HG03439 (cell line): ENCODE data around the gene ACTR5.
"Not testable (repeated sequence)": the region's sequence is repeated elsewhere in the genome, so short reads cannot be mapped to it uniquely, and the experiment has no call there.

Experiments used
- ATAC-seq: cut with Tn5 transposase; IDR thresholded peaks from one replicate; pipeline ENCODE4 v1.9.1; 2021; ENCODE audit warnings: mild to moderate bottlenecking, moderate library complexity; ENCODE audit not compliant: unreplicated experiment

The ACTR5 gene

DNA sequence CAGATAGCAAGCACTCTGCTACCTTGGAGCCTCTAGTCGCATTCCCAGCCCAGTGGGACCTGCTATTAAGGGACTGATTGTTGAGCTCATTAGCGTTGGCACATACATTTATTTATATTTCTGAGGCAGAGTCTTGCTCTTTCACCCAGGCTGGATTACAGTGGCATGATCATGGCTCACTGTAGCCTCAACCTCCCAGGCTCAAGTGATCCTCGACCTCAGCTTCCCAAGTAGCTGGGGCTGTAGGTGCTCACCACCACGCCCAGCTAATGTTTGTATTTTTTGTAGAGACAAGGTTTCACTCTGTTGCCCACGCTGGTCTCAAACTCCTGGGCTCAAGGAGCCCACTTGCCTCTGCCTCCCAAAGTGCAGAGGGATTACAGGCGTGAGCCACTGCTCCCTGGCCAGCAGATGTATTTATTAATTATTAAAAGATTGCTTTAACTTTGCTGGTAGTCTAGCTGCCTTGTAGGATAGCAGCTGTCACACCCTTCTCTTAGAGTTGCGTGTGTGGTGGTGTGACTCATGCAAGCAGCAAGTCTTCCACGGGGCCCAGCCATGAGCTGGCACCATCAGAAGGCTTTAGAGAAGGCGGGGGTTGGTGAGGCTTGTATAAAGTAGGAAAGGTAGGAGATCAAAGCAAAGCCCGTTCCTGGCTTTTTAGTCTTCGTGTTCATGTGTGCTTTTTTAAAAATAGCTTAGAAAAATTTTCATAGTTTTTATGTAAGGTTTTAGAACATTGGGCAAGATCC, 16.5 kb downstream of the ACTR5 start:
- ATAC-seq = no peak

DNA sequence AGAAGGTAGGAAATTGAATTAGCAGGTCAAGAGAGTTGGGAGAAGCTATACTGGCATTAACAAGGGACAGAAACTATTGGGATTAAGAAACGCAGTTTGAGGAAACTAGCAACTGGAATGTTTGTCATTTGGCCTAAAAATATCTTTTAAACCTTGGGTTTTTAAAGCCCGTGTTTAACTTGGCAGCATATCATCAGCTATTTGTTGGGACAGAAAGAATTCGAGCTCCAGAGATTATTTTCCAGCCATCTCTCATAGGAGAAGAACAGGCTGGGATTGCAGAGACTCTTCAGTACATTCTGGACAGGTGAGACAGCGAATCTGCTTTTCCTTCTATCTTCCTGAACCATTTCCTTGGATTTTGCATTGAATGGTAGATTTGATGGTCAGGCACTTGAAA, 17.8 kb downstream of the ACTR5 start:
- no peak for ATAC-seq

DNA sequence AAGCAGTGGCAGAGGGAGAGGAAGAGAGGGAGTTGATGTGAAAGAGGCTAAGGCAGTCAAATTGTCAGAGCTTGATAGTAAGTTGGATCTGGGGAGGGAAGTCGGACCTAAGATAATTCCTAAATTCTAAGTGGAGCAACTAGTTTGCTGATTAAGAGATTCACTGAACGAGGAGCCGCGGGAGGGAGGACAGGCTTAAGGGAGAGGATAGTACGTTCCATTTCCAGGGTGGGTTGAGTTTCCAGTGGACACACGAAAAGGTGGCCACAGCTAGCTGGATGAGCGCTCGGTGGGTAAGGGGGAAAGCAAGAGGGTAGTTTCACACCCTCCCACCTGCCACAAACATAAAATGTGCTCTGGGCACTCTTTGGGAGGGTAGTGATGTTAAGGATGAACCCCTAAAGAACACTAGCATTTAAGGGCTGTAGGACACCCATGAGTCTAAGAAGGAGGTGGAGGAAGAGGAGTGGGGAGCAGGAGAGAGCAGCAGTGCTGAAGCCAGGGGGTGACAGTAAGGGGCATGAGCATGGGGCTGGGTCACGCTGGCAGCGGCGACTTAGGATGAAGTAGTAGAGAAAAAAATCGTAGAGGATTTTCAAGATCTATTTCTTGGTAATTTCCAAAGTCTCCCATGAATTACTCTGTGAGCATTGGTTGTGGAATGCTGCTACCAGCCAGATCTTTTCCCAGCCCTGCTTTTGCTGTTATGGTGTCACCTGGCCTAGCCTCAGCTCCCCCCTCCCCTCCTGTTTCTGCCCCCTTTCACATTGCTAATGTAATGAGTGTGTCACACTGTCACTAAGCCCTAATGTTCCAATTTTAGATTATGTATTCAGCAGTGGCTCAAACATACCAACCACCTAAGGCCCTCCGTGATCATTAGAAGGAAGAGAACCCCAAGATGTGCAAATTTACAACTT, 21.4 kb downstream of the ACTR5 start:
- ATAC-seq = no peak

DNA sequence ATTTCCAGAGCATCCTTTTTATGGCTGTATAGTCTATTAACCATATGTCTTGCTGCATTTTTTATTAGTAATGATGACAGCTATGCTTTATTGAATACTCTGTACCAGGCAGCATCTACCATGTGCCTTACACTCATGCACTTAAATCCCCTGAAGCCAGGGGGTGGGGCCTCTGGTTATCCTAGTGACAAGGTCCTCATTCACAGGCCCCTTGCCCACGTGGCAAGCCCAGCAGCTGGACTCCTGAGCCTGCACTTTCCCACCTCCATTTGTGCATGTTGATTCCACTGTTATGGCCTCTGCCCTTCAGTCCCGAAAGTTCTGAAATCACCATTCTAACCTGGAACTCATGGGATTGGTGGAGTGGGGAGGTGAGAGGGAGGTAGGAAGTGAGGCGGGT, 22.3 kb downstream of the ACTR5 start:
- no peak for ATAC-seq

DNA sequence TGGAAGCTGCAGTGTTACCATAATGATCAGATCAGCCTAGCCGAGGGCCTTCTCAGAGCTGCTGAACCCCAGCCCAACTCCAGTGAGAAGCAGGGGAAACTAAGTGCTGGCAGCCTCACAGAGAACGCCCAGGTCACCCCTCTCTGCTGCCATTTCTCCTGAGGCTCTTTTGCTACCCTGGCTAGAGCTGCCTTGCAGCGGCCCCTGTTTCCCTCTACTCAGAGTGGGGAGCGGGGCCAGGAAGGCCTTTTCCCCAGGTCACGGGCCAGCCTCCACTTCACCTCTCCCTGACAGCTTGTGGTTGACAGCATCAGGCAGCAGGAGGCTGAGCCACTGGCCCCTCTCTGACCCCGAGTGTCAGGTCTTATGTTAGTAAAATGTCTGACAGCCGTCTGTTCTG, 22.7 kb downstream of the ACTR5 start:
- no peak for ATAC-seq

DNA sequence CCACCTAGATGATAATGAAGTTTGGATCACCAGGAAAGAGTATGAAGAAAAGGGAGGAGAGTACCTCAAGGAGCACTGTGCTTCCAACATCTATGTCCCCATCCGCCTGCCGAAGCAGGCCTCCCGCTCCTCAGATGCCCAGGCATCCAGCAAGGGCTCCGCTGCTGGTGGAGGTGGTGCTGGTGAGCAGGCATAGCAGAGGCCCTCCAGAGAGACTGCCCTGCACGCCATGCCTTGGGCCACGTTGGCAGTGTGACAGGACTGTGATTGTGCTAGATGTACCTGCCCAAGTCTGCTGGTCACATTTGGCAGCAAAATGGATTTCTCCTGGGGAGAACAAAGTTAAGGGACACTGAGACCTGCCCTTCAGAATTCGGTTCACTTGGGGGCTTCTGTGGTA, 23.4 kb downstream of the ACTR5 start:
- ATAC-seq = no peak

DNA sequence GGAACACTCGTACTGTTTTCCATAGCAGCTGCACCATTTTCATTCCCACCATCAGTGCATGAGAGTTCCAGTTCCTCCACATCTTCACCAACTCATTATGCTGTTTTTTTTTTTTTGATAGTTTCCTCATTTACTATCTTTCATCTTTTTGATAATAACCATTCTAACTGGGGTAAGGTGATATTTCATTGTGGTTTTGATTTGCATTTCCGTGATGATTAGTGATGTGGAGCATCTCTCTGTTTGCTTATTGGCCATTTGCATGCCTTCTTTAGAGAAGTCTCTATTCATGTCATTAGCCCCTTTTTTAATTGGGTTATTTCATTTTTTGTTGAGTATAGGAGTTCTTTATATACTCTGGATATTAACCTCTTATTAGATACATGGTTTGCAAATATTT, 25.9 kb downstream of the ACTR5 start:
- no peak for ATAC-seq

DNA sequence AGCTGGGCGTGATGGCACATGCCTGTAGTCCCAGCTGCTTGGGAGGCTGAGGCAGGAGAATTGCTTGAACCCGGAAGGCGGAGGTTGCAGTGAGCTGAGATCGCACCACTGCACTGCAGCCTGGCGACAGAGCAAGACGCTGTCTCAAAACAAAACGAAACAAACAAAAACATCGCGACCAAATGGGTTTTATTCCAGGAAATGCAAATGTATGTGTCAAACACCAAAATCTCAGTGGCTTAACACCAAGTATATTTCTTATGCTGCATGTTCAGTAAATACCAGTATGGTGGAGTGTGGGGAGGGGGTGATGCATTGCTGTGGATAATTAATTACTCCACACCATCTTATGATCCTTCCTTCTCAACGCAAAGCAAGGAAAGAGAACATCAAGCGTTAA, 28.1 kb downstream of the ACTR5 start:
- no peak for ATAC-seq

DNA sequence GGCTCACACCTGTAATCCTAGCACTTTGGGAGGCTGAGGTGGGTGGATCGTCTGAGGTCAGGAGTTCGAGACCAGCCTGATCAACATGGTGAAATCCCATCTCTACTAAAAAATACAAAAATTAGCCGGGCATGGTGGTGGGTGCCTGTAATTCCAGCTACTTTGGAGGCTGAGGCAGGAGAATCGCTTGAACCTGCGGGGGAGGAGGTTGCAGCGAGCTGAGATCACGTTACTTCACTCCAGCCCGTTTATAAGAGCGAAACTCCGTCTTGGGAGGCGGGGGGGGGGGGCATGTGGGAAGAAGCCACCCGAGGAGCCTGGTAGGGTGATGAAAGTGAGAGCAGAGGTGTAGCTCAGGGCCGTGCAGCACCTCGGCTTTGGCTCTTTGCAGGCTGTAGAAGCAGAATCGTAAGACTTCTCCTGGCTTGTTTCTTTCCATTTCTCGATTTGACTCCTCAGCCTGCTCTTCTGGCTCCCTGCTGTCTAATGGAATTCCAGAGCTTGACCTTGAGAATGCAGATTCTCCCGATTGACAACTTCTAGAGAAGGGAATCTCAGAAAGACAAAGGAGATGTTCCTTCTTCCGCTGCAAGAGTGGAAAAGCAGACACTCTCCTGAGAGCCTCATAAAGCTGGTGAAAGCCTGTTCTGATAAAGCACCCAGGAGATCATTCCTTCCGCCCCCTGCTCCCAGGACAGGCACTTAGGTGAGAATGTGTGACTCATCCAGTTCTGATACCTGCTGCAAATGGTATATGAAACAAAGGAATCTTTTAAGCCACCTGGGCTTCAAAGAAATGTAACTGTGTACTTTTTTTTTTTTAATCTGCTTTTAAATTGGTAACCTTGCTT, 31.2 kb downstream of the ACTR5 start:
- no peak for ATAC-seq

DNA sequence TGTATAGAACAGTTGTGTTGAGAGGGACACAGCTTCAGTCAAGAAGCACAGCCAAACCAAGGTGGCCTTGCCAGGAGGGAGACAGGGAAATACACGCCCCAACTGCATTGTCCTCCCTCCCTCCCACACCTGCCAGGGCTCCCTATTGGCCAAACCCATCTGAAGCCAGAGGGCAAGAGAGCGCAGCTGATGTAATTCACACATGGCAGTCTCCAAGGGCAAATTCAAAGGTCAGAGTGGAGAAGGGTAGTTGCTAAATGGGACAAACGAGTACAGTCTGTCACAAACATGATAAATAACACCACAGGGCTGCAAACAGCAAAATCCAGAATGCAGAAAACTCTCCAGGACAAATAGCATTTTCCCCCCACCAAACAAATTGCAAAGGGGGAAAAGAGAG, 34.0 kb downstream of the ACTR5 start:
- no peak for ATAC-seq

DNA sequence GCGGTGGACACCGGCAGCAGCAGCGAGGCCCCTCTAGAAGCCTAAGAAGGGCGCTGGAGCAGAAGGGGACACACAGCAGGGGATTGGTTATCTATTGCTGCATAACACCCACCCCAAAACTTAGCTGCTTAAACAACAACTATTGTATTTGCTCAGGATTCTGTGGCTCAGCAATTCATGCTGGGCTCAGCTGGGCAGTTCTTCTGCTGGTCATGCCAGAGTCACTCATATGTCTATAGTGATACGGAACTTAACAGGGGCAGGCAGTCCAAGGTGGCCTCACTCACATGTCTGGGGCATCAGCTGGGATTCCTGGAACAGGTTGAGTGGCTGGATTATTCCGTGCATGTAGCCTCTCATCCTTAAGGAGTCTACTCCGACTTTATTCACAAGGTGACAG, 39.6 kb downstream of the ACTR5 start:
- ATAC-seq = no peak

DNA sequence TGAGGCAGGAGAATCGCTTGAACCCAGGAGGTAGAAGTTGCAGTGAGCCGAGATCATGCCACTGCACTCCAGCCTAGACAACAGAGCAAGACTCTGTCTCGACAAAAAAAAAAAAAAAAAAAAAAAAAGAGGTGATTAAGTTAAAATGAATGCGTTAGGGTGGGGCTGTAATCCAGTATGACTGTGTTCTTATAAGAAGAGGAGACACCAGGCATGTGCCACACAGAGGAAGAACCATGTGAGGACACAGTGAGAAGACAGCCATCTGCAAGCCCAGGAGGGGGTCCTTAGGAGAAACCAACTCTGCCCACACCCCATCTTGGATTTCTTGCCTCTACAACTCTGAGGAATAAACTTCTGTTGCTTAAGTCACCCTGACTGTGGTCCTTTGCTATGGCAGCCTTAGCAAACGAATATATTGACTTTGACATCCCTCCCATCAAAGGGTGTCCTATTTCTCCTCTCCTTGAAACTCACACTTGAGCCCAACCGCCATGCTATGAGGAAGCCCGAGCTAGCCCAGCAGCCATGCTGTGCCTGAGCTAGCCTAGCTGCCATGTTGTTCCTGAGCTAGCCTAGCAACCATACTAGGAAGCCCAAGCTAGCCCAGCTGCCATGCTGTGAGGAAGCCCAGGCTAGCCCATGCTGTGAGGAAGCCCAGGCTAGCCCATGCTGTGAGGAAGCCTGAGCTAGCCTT, 41.4 kb downstream of the ACTR5 start:
- no peak for ATAC-seq

DNA sequence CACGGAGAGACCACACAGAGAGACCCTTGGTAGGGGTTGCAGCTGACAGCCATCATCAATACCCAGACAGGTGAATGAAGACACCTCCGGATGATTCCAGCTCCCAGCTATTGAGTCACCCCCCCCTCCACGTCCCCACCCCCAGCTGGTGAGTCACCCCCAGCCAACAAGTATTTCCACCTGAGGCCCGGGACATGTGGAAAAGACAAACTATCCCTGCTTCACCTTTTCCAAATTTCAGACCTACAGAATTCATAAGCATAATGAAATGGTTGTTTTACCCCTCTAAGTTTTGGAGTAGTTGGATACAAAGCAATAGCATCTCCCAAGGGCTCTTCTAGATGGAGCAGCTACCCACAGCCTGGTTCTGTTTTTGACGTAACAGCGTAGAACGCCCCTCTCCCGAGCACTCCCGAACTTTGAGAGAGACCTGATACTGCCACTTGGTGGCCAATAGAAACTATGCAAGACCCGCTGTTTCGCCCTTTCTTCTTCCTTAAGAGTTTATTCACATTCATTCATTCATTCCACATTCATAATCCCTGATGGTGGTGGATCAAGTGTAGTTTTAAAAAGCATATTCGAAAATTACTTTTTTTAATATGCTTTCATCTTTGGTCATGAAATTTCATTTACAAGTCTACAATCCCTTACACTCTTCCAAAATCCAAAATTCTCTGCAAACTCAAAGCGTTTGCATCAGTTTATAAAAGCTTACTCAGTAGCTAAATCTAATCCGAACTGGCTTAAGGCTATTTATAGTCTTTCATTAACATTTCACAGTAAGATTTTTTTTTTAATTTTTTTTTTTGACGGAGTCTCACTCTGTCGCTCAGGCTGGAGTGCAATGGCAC, 42.2 kb downstream of the ACTR5 start:
- ATAC-seq = no peak

DNA sequence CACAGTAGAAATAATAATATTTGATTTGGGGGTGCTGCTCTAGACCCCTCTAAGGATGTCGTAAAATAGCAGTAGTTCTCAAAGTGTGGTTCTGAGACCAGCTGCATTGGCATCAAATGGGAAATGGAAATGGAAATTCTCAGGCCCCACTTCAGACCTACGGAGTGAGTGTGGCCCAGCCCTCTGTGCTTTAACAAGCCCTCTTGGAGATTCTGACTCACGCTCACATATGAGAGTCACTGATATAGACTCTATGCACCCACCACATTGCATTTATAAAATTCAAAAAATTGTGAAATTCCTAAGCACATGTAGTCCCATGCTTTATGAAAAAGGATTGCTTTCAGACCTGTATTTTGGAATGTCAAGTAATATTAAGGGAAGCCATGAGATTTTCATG, 43.0 kb downstream of the ACTR5 start:
- no peak for ATAC-seq

DNA sequence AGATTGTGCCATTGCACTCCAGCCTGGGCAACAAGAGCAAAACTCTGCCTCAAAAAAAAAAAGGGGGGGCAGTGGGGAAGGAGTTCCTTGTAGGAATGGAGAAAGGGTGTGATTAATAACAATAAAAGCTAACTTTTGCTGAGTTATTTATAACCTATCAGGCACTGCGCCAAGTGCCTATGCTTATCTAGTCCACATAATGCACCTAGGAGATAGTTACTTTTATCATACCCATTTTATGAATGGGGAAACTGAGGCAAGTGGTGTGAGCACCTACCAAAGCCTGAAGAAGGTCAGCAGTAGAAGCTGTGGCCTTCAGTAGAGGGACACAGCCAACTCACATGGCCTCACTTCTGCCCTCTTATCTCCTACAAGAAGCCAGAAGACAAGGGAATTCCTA, 43.7 kb downstream of the ACTR5 start:
- no peak for ATAC-seq

DNA sequence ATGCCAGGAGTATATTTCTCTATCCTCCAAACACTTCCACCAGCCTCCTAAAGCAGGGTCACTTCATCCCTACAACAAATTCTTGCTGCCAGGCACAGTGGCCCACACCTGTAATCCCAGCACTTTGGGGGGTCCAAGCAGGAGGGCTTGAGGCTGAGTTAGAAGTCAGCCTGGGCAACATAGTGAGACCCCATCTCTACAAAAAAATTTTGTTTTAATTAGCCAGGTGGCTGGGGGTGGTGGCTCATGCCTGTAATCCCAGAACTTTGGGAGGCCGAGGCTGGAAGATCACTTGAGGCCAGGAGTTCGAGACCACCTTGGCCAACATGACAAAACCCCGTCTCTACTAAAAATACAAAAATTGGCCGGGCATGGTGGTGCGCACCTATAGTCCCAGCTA, 45.8 kb downstream of the ACTR5 start:
- not testable (repeated sequence) for ATAC-seq

DNA sequence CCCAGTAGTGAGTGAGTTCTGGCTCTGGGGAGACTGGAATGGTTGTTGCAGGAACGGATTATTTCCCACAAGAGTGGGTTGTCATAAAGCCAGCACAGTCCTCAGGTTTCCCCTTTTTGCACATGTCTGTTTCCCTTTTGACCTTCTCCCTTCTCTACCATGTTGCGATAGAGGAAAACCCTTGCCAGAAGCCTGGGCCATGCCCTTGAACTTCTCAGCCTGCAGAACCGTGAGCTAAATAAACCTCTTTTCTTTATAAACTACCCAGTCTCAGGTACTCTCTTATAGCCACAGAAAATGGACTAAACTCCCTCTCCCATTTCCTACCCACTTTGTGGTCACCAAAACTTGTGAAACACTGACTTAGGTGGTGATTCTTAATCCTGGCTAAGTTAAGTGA, 50.0 kb downstream of the ACTR5 start:
- ATAC-seq = no peak

DNA sequence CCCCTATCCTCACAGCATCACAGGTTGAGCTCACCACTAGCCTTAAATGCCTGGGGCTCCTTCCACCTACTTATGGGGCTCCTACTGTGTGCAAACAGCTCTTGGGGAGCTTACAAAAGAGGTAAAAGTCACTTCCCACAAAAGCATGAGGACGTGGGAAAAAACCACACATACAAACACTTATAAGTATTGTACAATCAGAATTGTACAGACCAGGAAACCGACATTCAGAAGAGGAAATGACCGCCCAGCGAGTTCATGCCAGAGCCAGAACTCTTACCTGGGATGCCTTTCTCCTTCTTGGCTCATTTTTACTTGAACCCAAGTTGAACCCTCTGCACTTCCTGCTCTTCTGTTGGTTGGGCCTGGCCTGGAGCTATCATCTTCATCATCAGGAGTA, 50.9 kb downstream of the ACTR5 start:
- no peak for ATAC-seq

DNA sequence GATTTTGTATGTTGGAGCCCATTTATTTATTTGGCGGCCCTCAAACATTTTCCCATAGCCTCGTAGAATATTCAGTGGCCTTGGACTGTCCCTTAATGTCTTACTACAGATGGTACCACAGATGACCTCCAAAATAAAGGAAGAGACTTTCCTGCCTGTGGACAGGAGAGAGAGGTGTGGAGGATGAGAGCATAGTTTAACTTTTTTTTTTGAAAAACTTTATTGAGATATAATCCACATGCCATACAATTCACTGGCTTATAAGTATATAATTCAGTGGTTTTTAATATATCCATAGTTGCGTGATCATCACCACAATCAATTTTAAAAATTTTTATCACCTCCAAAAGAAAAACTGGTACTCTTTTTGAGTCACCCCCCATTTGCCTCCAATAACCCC, 52.6 kb downstream of the ACTR5 start:
- ATAC-seq = no peak

DNA sequence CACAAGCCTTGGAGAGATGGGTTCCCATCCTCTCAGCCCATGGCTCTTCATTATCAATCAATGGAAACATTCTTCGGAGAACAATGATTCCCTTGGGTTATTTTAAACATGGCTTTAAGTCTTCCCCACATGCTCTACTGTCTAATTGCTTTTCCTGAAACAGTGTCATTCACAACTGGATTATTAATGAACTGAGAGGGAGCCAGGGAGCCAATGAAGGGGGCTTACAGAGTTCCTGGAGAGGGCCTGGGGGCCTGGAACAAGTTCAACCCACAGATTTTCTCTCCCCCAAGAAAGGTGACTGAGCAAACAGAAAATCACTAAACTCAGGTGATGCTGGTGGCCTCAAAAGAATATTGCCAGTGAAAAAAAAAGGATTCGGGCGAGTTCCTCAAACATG, 56.0 kb downstream of the ACTR5 start:
- ATAC-seq = no peak
